OCI-LY7 (cell line): ENCODE measurements around the gene PRKD2. TPM values are rescaled to one million over a fixed set of nuclear protein-coding genes. Genes with fewer than 3 reads are reported as not detected.

Source experiments
- BruUV-seq: library from RNA; stranded (reverse); fragments of 400-500 nt; replicated peaks from 2 replicates; lab custom pipeline; 2021; lab: Mats Ljungman, UMichigan
- CTCF ChIA-PET: fragments of 300-600 bp; sonication (Branson Sonifier 250); formaldehyde crosslinking; loops from one replicate; lab custom pipeline; 2022; ENCODE audit warnings: antibody characterized with exemption; ENCODE audit not compliant: unreplicated experiment; lab: Charles Lee
- POLR2A ChIA-PET: fragments of 300-600 bp; sonication (Branson Sonifier 250); formaldehyde crosslinking; loops from one replicate; lab custom pipeline; 2022; ENCODE audit warnings: antibody characterized with exemption; lab: Charles Lee
- DNase-seq: peaks from one replicate; pipeline ENCODE4 v3.0.0-alpha.2; 2015; ENCODE audit warnings: low spot score
- H2AFZ ChIP-seq: fragments of 200-600 bp; sonication (generic), shearing (Covaris generic); 2 replicates; pipeline ENCODE4 v1.6.1; 2014; ENCODE audit warnings: mild to moderate bottlenecking, antibody characterized with exemption, low read length, moderate library complexity
- H3K27ac ChIP-seq: fragments of 200-600 bp; sonication (generic); 2 replicates; pipeline ENCODE4 v1.5.1; 2014; ENCODE audit warnings: mixed run types, low read depth, mild to moderate bottlenecking, moderate library complexity, low read length, inconsistent platforms; ENCODE audit not compliant: poor library complexity, severe bottlenecking
- H3K36me3 ChIP-seq: fragments of 200-600 bp; sonication (generic); 2 replicates; pipeline ENCODE4 v1.6.1; 2014; ENCODE audit warnings: mild to moderate bottlenecking, antibody characterized with exemption, low read length, moderate library complexity, mixed read lengths; ENCODE audit not compliant: insufficient read depth
- H3K4me1 ChIP-seq: fragments of 200-600 bp; sonication (generic); 2 replicates; pipeline ENCODE4 v1.5.1; 2014; ENCODE audit warnings: mild to moderate bottlenecking, low read length; ENCODE audit not compliant: insufficient read depth, poor library complexity, severe bottlenecking
- H3K4me2 ChIP-seq: fragments of 200-600 bp; sonication (generic); 2 replicates; pipeline ENCODE4 v1.6.1; 2014; ENCODE audit warnings: mild to moderate bottlenecking, low read length
- H3K4me3 ChIP-seq: fragments of 200-600 bp; sonication (generic); 2 replicates; pipeline ENCODE4 v1.5.1; 2014; ENCODE audit warnings: mild to moderate bottlenecking, low read depth, low read length; ENCODE audit not compliant: poor library complexity, severe bottlenecking
- H3K79me2 ChIP-seq: fragments of 200-600 bp; sonication (generic); 2 replicates; pipeline ENCODE4 v1.6.1; 2016; ENCODE audit warnings: low read depth, mild to moderate bottlenecking, low read length, moderate library complexity, mixed read lengths; ENCODE audit not compliant: insufficient read depth
- H3K9me2 ChIP-seq: fragments of 200-600 bp; sonication (generic); 2 replicates; pipeline ENCODE4 v1.6.1; 2016; ENCODE audit warnings: mild to moderate bottlenecking, low read length, mixed read lengths; ENCODE audit not compliant: insufficient read depth
- H3K9me3 ChIP-seq: fragments of 200-600 bp; sonication (generic); 2 replicates; pipeline ENCODE4 v1.6.1; 2014; ENCODE audit warnings: mild to moderate bottlenecking, mixed run types, low read length, mixed read lengths
- H4K20me1 ChIP-seq: fragments of 200-600 bp; sonication (generic); 2 replicates; pipeline ENCODE4 v1.6.1; 2014; ENCODE audit warnings: mild to moderate bottlenecking, antibody characterized with exemption, low read length, moderate library complexity, mixed read lengths; ENCODE audit not compliant: insufficient read depth
- EZH2phosphoT487 ChIP-seq: fragments of 200-600 bp; sonication (generic); IDR thresholded peaks from 2 replicates; pipeline ENCODE4 v1.6.1; 2018; ENCODE audit warnings: low read depth, borderline replicate concordance, mild to moderate bottlenecking, mixed run types, antibody characterized with exemption, low read length, moderate library complexity, mixed read lengths
- intact Hi-C: fragments of 100-400 bp; cut with micrococcal nuclease; formaldehyde crosslinking; loops from one replicate; pipeline ENCODE4 v1.10.0; 2022; ENCODE audit not compliant: unreplicated experiment
- total RNA-seq, 2 experiments: library from RNA; depleted of rRNA in 1 of 2; stranded (reverse); fragments of >200 nt in 1 of 2; shearing (Covaris generic) in 1 of 2; gene quantifications; 2 replicates each; pipeline ENCODE4 v1.2.3, GENCODE V29; 2014 to 2022
- TF ChIP-seq, protein P1 (sequence below): fragments of 200-600 bp; sonication (generic); conservative IDR thresholded peaks from 2 replicates; pipeline ENCODE4 v1.5.1; 2014; ENCODE audit warnings: mild to moderate bottlenecking, antibody characterized with exemption, low read length, moderate library complexity, mixed read lengths

The PRKD2 gene
- total RNA-seq, 2 experiments from 2014 or later = 30.5 to 89.2 TPM

DNA sequence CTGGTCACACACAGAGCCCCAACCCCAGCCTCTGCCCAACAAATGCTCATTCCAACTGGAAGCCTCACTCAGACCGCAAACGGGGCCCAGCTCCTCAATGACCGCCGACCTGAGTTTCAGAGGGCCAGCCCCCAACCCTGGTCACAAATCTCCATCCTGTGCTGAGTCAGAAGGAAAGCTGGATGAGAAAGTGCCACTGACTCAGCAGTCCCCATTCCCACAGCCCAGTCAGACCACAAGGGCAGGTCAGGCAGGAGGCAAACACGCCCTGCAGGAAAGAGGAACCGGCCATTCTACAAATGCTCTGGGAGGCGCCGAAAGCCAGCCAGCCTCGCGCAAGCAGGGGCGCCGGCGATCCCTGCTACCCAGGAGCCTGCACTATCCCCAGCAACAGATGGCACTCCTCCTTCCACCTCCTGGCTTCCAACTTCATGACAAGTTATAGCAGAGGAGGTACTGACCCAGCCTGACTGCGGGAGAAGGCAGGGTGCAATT, 14.1 kb upstream of the PRKD2 start:
- H3K4me1 ChIP-seq = no peaks in the 10 kb centered on the region
- ChIA-PET POLR2A (no interaction called here), CTCF (no interaction called here)
- H3K9me2 ChIP-seq = no peaks in the 10 kb centered on the region
- no peak overlapping the region for H3K27ac ChIP-seq
- H3K36me3 ChIP-seq = peaks cover 94% of the 10 kb centered on the region
- intact Hi-C loops = no loop called here
- DNase-seq = no peak
- no TSS peak for BruUV-seq
- 0 out of 2 replicates have a peak, but pooled peaks cover 4% of the 10 kb centered on the region for H4K20me1 ChIP-seq
- no peak overlapping the region for H3K4me3 ChIP-seq
- no peaks in the 10 kb centered on the region for H3K9me3 ChIP-seq
- no peaks in the 10 kb centered on the region for H3K79me2 ChIP-seq
- no peak overlapping the region for H2AFZ ChIP-seq
- TF ChIP-seq, protein P1, sequence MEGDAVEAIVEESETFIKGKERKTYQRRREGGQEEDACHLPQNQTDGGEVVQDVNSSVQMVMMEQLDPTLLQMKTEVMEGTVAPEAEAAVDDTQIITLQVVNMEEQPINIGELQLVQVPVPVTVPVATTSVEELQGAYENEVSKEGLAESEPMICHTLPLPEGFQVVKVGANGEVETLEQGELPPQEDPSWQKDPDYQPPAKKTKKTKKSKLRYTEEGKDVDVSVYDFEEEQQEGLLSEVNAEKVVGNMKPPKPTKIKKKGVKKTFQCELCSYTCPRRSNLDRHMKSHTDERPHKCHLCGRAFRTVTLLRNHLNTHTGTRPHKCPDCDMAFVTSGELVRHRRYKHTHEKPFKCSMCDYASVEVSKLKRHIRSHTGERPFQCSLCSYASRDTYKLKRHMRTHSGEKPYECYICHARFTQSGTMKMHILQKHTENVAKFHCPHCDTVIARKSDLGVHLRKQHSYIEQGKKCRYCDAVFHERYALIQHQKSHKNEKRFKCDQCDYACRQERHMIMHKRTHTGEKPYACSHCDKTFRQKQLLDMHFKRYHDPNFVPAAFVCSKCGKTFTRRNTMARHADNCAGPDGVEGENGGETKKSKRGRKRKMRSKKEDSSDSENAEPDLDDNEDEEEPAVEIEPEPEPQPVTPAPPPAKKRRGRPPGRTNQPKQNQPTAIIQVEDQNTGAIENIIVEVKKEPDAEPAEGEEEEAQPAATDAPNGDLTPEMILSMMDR = no peak
- no peak for TF ChIP-seq EZH2phosphoT487
- no peak overlapping the region for H3K4me2 ChIP-seq

DNA sequence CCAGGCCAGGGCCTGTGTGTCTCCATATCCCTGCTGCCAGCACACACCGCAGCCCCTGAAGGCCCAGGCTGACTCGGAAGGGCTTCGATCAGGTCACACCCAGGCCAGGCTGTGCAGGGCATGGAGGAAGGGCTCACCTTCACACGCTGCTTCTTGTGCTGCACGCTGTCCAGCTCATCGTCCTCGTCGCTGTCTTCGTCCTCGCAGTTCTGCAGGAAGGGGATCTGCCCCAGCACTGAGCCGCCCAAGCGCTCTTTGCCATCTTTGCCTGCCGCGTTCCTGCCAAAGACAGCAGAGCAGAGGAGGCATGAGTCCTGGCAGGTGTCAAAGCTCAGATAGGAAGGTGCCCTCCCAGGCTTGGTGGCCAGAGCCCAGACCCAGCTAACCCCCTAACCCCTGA, 13.7 kb upstream of the PRKD2 start:
- BruUV-seq = no TSS peak
- H3K4me3 ChIP-seq = no peak overlapping the region
- no peak for TF ChIP-seq EZH2phosphoT487
- TF ChIP-seq, protein P1 = no peak
- H3K4me1 ChIP-seq = no peaks in the 10 kb centered on the region
- POLR2A ChIA-PET = no interaction called here
- H3K36me3 ChIP-seq = peaks cover 96% of the 10 kb centered on the region
- H4K20me1 ChIP-seq = 0 out of 2 replicates have a peak, but pooled peaks cover 4% of the 10 kb centered on the region
- H3K27ac ChIP-seq = no peak overlapping the region
- no peaks in the 10 kb centered on the region for H3K9me2 ChIP-seq
- H3K9me3 ChIP-seq = no peaks in the 10 kb centered on the region
- CTCF ChIA-PET = interaction anchor here (0.5 kb wide), 1 partner anchor 11 kb away, joined by 3 read pairs; no protein-coding TSS in a partner anchor
- no peaks in the 10 kb centered on the region for H3K79me2 ChIP-seq
- H2AFZ ChIP-seq = no peak overlapping the region
- intact Hi-C loops = no loop called here
- no peak overlapping the region for H3K4me2 ChIP-seq
- DNase-seq = no peak

DNA sequence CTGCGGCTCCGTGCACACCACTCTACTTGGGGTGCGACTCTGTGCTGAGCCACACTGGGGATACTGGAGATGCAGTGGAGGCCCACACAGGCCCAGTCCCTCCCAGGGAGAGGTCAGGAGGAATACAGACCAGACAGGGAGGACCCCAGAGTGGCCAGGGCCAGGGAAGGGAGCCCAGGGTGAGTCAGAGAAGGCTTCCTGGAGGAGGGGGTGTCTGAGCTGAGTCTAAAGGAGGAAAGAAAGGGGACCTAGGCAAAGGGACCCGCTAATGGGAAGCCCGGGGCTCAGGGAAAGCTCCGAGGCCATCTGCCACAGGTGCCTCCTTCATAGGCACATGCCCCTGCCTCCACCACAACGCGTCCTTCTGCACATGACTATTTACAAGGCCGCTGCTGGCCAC, 13.3 kb upstream of the PRKD2 start:
- no peaks in the 10 kb centered on the region for H3K79me2 ChIP-seq
- H3K9me3 ChIP-seq = no peaks in the 10 kb centered on the region
- no peaks in the 10 kb centered on the region for H3K4me1 ChIP-seq
- BruUV-seq = no TSS peak
- DNase-seq = no peak
- POLR2A ChIA-PET = no interaction called here
- intact Hi-C loops = no loop called here
- H3K4me3 ChIP-seq = no peak overlapping the region
- TF ChIP-seq EZH2phosphoT487 = no peak
- TF ChIP-seq, protein P1 = no peak
- CTCF ChIA-PET = interaction anchor here (0.5 kb wide), 1 partner anchor 11 kb away, joined by 3 read pairs; no protein-coding TSS in a partner anchor
- peaks cover 96% of the 10 kb centered on the region for H3K36me3 ChIP-seq
- H3K4me2 ChIP-seq = no peak overlapping the region
- H3K9me2 ChIP-seq = no peaks in the 10 kb centered on the region
- 0 out of 2 replicates have a peak, but pooled peaks cover 4% of the 10 kb centered on the region for H4K20me1 ChIP-seq
- no peak overlapping the region for H2AFZ ChIP-seq
- no peak overlapping the region for H3K27ac ChIP-seq
